Stimulated activated CD8-positive, alpha-beta memory T cell treated with anti-CD3 and anti-CD28 coated beads, Interleukin-4, amount 100 ng/mL, for 4 hours (primary cell): Measurements from ENCODE around the gene PCDHB12.

Source experiments
- DNase-seq, 2 donors: peaks; one replicate each; pipeline ENCODE4 v3.0.0-alpha.2; 2020; ENCODE audit warnings: low read depth in 2 of 2, low spot score in 1 of 2

The PCDHB12 gene

GRCh38 chr5:141260458-141261237 is 52.1 kb downstream of the PCDHB12 start:
- DNase-seq: no peak

- no peak for DNase-seq
Measured at GRCh38 chr5:141261238-141261546, 52.7 kb downstream of the PCDHB12 start.
